Measurements from ENCODE around the gene ST8SIA5.

- TF ChIP-seq CTCF (IDR thresholded peaks at IDR 0.05; ENCODE audit: insufficient read depth, low read length): no peak
- no peak for TF ChIP-seq POLR2AphosphoS5 (IDR thresholded peaks at IDR 0.05; ENCODE audit: low read depth)
- no peak for TF ChIP-seq REST (IDR thresholded peaks at IDR 0.05; ENCODE audit: insufficient replicate concordance, low read depth)
- TF ChIP-seq SPI1 (IDR thresholded peaks at IDR 0.05; ENCODE audit: borderline replicate concordance, low read depth): no peak
Observed at GRCh38 chr18:46700066-46700824, 56.6 kb downstream of the ST8SIA5 start.

Data from HL-60 (cell line).